ENCODE data around the gene KMT2D.

Gene KMT2D

GRCh38 chr12:49054524-49054923 lies 6.1 kb downstream of the KMT2D start:
- no peak for DNase-seq (ENCODE audit: low read depth, low spot score)

GRCh38 chr12:49054096-49054495 lies 6.5 kb downstream of the KMT2D start:
- no peak for DNase-seq (ENCODE audit: low read depth, low spot score)

- DNase-seq (ENCODE audit: low read depth, low spot score), result no peak
Observed at GRCh38 chr12:49052451-49053208, 8.0 kb downstream of the KMT2D start.

GRCh38 chr12:49051777-49052438 lies 8.7 kb downstream of the KMT2D start:
- DNase-seq (ENCODE audit: low read depth, low spot score), result no peak

- DNase-seq (ENCODE audit: low read depth, low spot score), result no peak
Observed at GRCh38 chr12:49051373-49051764, 9.2 kb downstream of the KMT2D start.

- no peak for DNase-seq (ENCODE audit: low read depth, low spot score)
Observed at GRCh38 chr12:49050507-49051372, 9.9 kb downstream of the KMT2D start.

GRCh38 chr12:49049566-49050224 lies 10.9 kb downstream of the KMT2D start:
- peak; percentile 88 for DNase-seq (ENCODE audit: low read depth, low spot score)

- no peak for DNase-seq (ENCODE audit: low read depth, low spot score)
Observed at GRCh38 chr12:49048953-49049352, 11.6 kb downstream of the KMT2D start.

- no peak for DNase-seq (ENCODE audit: low read depth, low spot score)
Observed at GRCh38 chr12:49046129-49046895, 14.3 kb downstream of the KMT2D start.

- no peak for DNase-seq (ENCODE audit: low read depth, low spot score)
Observed at GRCh38 chr12:49044660-49045059, 15.9 kb downstream of the KMT2D start.

- peak; percentile 54 for DNase-seq (ENCODE audit: low read depth, low spot score)
Observed at GRCh38 chr12:49043856-49044258, 16.7 kb downstream of the KMT2D start.

GRCh38 chr12:49043241-49043640 lies 17.4 kb downstream of the KMT2D start:
- no peak for DNase-seq (ENCODE audit: low read depth, low spot score)

GRCh38 chr12:49041881-49042484 lies 18.6 kb downstream of the KMT2D start:
- peak; percentile 23 for DNase-seq (ENCODE audit: low read depth, low spot score)

GRCh38 chr12:49041036-49041880 lies 19.3 kb downstream of the KMT2D start:
- DNase-seq (ENCODE audit: low read depth, low spot score), result no peak

- DNase-seq (ENCODE audit: low read depth, low spot score), result no peak
Observed at GRCh38 chr12:49040364-49040855, 20.2 kb downstream of the KMT2D start.

GRCh38 chr12:49039421-49040363 lies 20.9 kb downstream of the KMT2D start:
- DNase-seq (ENCODE audit: low read depth, low spot score), result no peak

GRCh38 chr12:49038291-49038955 lies 22.2 kb downstream of the KMT2D start:
- no peak for DNase-seq (ENCODE audit: low read depth, low spot score)

- DNase-seq (ENCODE audit: low read depth, low spot score), result no peak
Observed at GRCh38 chr12:49037947-49038237, 22.7 kb downstream of the KMT2D start.
